ES-I3 (cell line): ENCODE results near the gene SETBP1.

ENCODE experiments used
- H3K36me3 ChIP-seq: 2 replicates; pipeline ENCODE4 v1.6.1; 2013; ENCODE audit warnings: mild to moderate bottlenecking, low read length, control low read depth, moderate library complexity; ENCODE audit not compliant: insufficient read depth
- H3K4me1 ChIP-seq: 2 replicates; pipeline ENCODE4 v1.6.1; 2013; ENCODE audit warnings: mild to moderate bottlenecking, control low read depth, low read length; ENCODE audit not compliant: insufficient read depth
- H3K9ac ChIP-seq: 2 replicates; pipeline ENCODE4 v1.6.1; 2013; ENCODE audit warnings: low read depth, mild to moderate bottlenecking, low read length, moderate library complexity
- H3K9me3 ChIP-seq: 2 replicates; pipeline ENCODE4 v1.6.1; 2013; ENCODE audit warnings: mild to moderate bottlenecking, low read length, moderate library complexity; ENCODE audit not compliant: control insufficient read depth, insufficient read depth

Gene SETBP1

GRCh38 chr18:44740000-44740399, 59.3 kb downstream of the SETBP1 start:
- H3K9ac ChIP-seq, result no peak overlapping the region
- no peaks in the 10 kb centered on the region for H3K36me3 ChIP-seq
- H3K4me1 ChIP-seq, result peaks cover 20% of the 10 kb centered on the region
- H3K9me3 ChIP-seq, result no peaks in the 10 kb centered on the region

- Histone ChIP-seq H3K9me3 (no peaks in the 10 kb centered on the region), H3K36me3 (no peaks in the 10 kb centered on the region), H3K4me1 (peaks cover 20% of the 10 kb centered on the region), H3K9ac (no peak overlapping the region)
Measured at GRCh38 chr18:44741085-44741484, 60.4 kb downstream of the SETBP1 start.

- H3K9me3 ChIP-seq, result no peaks in the 10 kb centered on the region
- H3K36me3 ChIP-seq, result no peaks in the 10 kb centered on the region
- H3K9ac ChIP-seq, result no peak overlapping the region
- peaks cover 20% of the 10 kb centered on the region for H3K4me1 ChIP-seq
Measured at GRCh38 chr18:44741511-44741910, 60.8 kb downstream of the SETBP1 start.

- no peaks in the 10 kb centered on the region for H3K36me3 ChIP-seq
- no peak overlapping the region for H3K9ac ChIP-seq
- H3K9me3 ChIP-seq, result no peaks in the 10 kb centered on the region
- peaks cover 20% of the 10 kb centered on the region for H3K4me1 ChIP-seq
Measured at GRCh38 chr18:44742126-44742525, 61.4 kb downstream of the SETBP1 start.

- H3K9ac ChIP-seq, result no peak overlapping the region
- no peaks in the 10 kb centered on the region for H3K9me3 ChIP-seq
- H3K4me1 ChIP-seq, result peaks cover 20% of the 10 kb centered on the region
- no peaks in the 10 kb centered on the region for H3K36me3 ChIP-seq
Measured at GRCh38 chr18:44742718-44743311, 62.1 kb downstream of the SETBP1 start.

- H3K9ac ChIP-seq, result no peak overlapping the region
- no peaks in the 10 kb centered on the region for H3K36me3 ChIP-seq
- H3K4me1 ChIP-seq, result peaks cover 20% of the 10 kb centered on the region
- H3K9me3 ChIP-seq, result no peaks in the 10 kb centered on the region
Measured at GRCh38 chr18:44743631-44744030, 62.9 kb downstream of the SETBP1 start.

GRCh38 chr18:44744161-44745121, 63.8 kb downstream of the SETBP1 start:
- Histone ChIP-seq H3K9ac (no peak overlapping the region; the same call in 1 of the 2 replicates), H3K9me3 (no peaks in the 10 kb centered on the region), H3K36me3 (no peaks in the 10 kb centered on the region), H3K4me1 (peaks cover 20% of the 10 kb centered on the region)

GRCh38 chr18:44747157-44747556, 66.5 kb downstream of the SETBP1 start:
- Histone ChIP-seq H3K9ac (no peak overlapping the region), H3K4me1 (peaks cover 20% of the 10 kb centered on the region), H3K9me3 (no peaks in the 10 kb centered on the region), H3K36me3 (no peaks in the 10 kb centered on the region)

GRCh38 chr18:44748582-44748981, 67.9 kb downstream of the SETBP1 start:
- Histone ChIP-seq H3K4me1 (peaks cover 6% of the 10 kb centered on the region), H3K36me3 (no peaks in the 10 kb centered on the region), H3K9me3 (no peaks in the 10 kb centered on the region), H3K9ac (no peak overlapping the region)

- no peaks in the 10 kb centered on the region for H3K4me1 ChIP-seq
Measured at GRCh38 chr18:44750774-44751173, 70.1 kb downstream of the SETBP1 start.

GRCh38 chr18:44754567-44754966, 73.9 kb downstream of the SETBP1 start:
- no peaks in the 10 kb centered on the region for H3K36me3 ChIP-seq
- no peaks in the 10 kb centered on the region for H3K4me1 ChIP-seq
- H3K9ac ChIP-seq, result no peak overlapping the region

More at GRCh38 chr18:44750774-44751173, 70.1 kb downstream of the SETBP1 start:
- no peaks in the 10 kb centered on the region for H3K36me3 ChIP-seq
- H3K9me3 ChIP-seq, result no peaks in the 10 kb centered on the region
- no peak overlapping the region for H3K9ac ChIP-seq

GRCh38 chr18:44758861-44759631, 78.4 kb downstream of the SETBP1 start:
- Histone ChIP-seq H3K9me3 (no peaks in the 10 kb centered on the region), H3K36me3 (no peaks in the 10 kb centered on the region), H3K9ac (no peak overlapping the region), H3K4me1 (no peaks in the 10 kb centered on the region)

More at GRCh38 chr18:44754567-44754966, 73.9 kb downstream of the SETBP1 start:
- H3K9me3 ChIP-seq, result no peaks in the 10 kb centered on the region

GRCh38 chr18:44759925-44760342, 79.2 kb downstream of the SETBP1 start:
- no peaks in the 10 kb centered on the region for H3K4me1 ChIP-seq
- H3K36me3 ChIP-seq, result no peaks in the 10 kb centered on the region
- no peak overlapping the region for H3K9ac ChIP-seq
- H3K9me3 ChIP-seq, result no peaks in the 10 kb centered on the region

- H3K4me1 ChIP-seq, result no peaks in the 10 kb centered on the region
- no peaks in the 10 kb centered on the region for H3K36me3 ChIP-seq
- no peaks in the 10 kb centered on the region for H3K9me3 ChIP-seq
- H3K9ac ChIP-seq, result no peak overlapping the region
Measured at GRCh38 chr18:44761812-44762211, 81.1 kb downstream of the SETBP1 start.
